ENCODE data around the gene SHKBP1. TPM values are rescaled to one million over a fixed set of nuclear protein-coding genes. Genes with fewer than 3 reads are reported as not detected.

SHKBP1 gene
- total and polyA plus RNA-seq, 4 donors, result 10.1 to 22.9 (median 15.4) TPM

DNA sequence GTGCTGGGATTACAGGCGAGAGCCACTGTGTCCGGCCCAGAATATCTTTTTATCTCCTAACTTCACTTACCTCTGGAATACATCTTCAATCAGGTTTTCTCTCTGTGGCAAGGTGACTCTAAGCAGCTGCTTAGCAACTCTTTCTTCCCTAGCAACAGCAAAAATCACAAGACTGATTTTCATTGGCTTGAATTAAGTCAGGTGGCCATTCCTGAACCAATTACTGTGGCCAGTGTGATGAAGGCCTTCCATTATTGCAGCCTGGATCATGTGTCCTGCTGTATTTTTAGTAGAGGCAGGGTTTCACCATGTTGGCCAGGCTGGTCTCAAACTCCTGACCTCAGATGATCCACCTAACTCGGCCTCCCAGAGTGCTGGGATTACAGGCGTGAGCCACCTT is 15.5 kb downstream of the SHKBP1 start:
- Histone ChIP-seq H3K9ac (ENCODE audit: low read depth in 1 of 2, low read length in 2 of 2) (no peak overlapping the region), H3K4me1 (ENCODE audit: control insufficient read depth in 4 of 4, insufficient read depth in 4 of 4, low read length in 3 of 4) (peaks cover 0 to 4% (median 3%) of the 10 kb centered on the region in 4 donors), H3K9me3 (ENCODE audit: control insufficient read depth in 4 of 4, low read length in 3 of 4) (no peaks in the 10 kb centered on the region), H3K27ac (ENCODE audit: low read depth in 1 of 2, low read length in 2 of 2) (no peak overlapping the region), H3K36me3 (ENCODE audit: control insufficient read depth in 4 of 4, insufficient read depth in 3 of 4, low read depth in 1 of 4, low read length in 3 of 4) (peaks cover 0 to 5% (median 1%) of the 10 kb centered on the region in 4 donors), H3K4me3 (ENCODE audit: low read depth in 1 of 3, low read length in 3 of 3) (no peak overlapping the region), H3K27me3 (ENCODE audit: control insufficient read depth in 4 of 4, insufficient read depth in 4 of 4, low read length in 3 of 4) (peaks cover 0 to 3% (median under 1%) of the 10 kb centered on the region in 4 donors)
- whole genome bisulfite sequencing, result 94% methylated on average over 4 of the region's 4 CpGs
- no peak for TF ChIP-seq FOXA1 (IDR thresholded peaks at IDR 0.05)
- TF ChIP-seq RAD21 (IDR thresholded peaks at IDR 0.05), result no peak
- TF ChIP-seq RXRA (IDR thresholded peaks at IDR 0.05), result no peak
- TF ChIP-seq HNF4A (conservative IDR thresholded peaks at IDR 0.05), result no peak
- TF ChIP-seq, protein P1, sequence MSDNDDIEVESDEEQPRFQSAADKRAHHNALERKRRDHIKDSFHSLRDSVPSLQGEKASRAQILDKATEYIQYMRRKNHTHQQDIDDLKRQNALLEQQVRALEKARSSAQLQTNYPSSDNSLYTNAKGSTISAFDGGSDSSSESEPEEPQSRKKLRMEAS (IDR thresholded peaks at IDR 0.05), result no peak
- TF ChIP-seq, protein P2, sequence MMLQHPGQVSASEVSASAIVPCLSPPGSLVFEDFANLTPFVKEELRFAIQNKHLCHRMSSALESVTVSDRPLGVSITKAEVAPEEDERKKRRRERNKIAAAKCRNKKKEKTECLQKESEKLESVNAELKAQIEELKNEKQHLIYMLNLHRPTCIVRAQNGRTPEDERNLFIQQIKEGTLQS (IDR thresholded peaks at IDR 0.05), result no peak
- TF ChIP-seq, protein P3, sequence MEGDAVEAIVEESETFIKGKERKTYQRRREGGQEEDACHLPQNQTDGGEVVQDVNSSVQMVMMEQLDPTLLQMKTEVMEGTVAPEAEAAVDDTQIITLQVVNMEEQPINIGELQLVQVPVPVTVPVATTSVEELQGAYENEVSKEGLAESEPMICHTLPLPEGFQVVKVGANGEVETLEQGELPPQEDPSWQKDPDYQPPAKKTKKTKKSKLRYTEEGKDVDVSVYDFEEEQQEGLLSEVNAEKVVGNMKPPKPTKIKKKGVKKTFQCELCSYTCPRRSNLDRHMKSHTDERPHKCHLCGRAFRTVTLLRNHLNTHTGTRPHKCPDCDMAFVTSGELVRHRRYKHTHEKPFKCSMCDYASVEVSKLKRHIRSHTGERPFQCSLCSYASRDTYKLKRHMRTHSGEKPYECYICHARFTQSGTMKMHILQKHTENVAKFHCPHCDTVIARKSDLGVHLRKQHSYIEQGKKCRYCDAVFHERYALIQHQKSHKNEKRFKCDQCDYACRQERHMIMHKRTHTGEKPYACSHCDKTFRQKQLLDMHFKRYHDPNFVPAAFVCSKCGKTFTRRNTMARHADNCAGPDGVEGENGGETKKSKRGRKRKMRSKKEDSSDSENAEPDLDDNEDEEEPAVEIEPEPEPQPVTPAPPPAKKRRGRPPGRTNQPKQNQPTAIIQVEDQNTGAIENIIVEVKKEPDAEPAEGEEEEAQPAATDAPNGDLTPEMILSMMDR (IDR thresholded peaks at IDR 0.05; ENCODE audit: low read depth, low read length, missing input control), result no peak
- TF ChIP-seq HNF4G (IDR thresholded peaks at IDR 0.05), result no peak
- TF ChIP-seq, protein P4, sequence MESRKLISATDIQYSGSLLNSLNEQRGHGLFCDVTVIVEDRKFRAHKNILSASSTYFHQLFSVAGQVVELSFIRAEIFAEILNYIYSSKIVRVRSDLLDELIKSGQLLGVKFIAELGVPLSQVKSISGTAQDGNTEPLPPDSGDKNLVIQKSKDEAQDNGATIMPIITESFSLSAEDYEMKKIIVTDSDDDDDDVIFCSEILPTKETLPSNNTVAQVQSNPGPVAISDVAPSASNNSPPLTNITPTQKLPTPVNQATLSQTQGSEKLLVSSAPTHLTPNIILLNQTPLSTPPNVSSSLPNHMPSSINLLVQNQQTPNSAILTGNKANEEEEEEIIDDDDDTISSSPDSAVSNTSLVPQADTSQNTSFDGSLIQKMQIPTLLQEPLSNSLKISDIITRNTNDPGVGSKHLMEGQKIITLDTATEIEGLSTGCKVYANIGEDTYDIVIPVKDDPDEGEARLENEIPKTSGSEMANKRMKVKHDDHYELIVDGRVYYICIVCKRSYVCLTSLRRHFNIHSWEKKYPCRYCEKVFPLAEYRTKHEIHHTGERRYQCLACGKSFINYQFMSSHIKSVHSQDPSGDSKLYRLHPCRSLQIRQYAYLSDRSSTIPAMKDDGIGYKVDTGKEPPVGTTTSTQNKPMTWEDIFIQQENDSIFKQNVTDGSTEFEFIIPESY (IDR thresholded peaks at IDR 0.05), result no peak
- no peak for TF ChIP-seq SP1 (IDR thresholded peaks at IDR 0.05)
- no peak for TF ChIP-seq JUND (IDR thresholded peaks at IDR 0.05)
- TF ChIP-seq TAF1 (conservative IDR thresholded peaks at IDR 0.05), result no peak
- no peak for TF ChIP-seq YY1 (IDR thresholded peaks at IDR 0.05)
- TF ChIP-seq FOXA2 (IDR thresholded peaks at IDR 0.05), result no peak
- DNase-seq (ENCODE audit: low spot score), result no peak

DNA sequence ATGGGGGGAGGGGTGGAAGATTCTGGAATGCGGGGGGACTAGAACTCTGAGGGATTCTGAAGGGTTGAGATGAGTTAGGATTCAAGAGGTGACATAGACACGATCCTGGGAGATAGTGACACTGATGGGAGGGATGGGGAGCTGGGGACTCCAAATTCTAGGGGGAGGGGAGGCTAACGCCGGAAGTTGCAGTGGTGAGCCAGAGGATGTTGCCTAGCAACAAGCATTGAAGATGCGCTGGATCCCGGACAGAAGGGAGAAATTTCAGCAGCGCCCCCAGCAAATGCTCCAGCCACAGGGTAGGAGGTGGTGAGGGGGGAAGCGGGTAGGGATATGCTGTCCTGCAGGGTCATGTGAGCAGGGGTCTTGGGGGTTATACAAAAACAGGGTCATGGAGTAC is 17.6 kb downstream of the SHKBP1 start:
- Histone ChIP-seq H3K27me3 (ENCODE audit: control insufficient read depth in 4 of 4, insufficient read depth in 4 of 4, low read length in 3 of 4) (peaks cover 0 to 10% (median 3%) of the 10 kb centered on the region in 4 donors), H3K9me3 (ENCODE audit: control insufficient read depth in 4 of 4, low read length in 3 of 4) (no peaks in the 10 kb centered on the region), H3K36me3 (ENCODE audit: control insufficient read depth in 4 of 4, insufficient read depth in 3 of 4, low read depth in 1 of 4, low read length in 3 of 4) (no peaks in the 10 kb centered on the region), H3K4me1 (ENCODE audit: control insufficient read depth in 4 of 4, insufficient read depth in 4 of 4, low read length in 3 of 4) (peaks cover 0 to 14% (median 6%) of the 10 kb centered on the region in 4 donors), H3K4me3 (ENCODE audit: low read depth in 1 of 3, low read length in 3 of 3) (no peak overlapping the region), H3K9ac (ENCODE audit: low read depth in 1 of 2, low read length in 2 of 2) (no peak overlapping the region), H3K27ac (ENCODE audit: low read depth in 1 of 2, low read length in 2 of 2) (no peak overlapping the region)
- no peak for DNase-seq (ENCODE audit: low spot score)
- TF ChIP-seq HNF4A (conservative IDR thresholded peaks at IDR 0.05) (no peak), RAD21 (IDR thresholded peaks at IDR 0.05) (no peak), TAF1 (conservative IDR thresholded peaks at IDR 0.05) (no peak), FOXA2 (IDR thresholded peaks at IDR 0.05) (no peak), GABPA (IDR thresholded peaks at IDR 0.05 in 1 of 2, conservative IDR thresholded peaks at IDR 0.05 in 1 of 2) (no peak), YY1 (IDR thresholded peaks at IDR 0.05) (no peak), NR2F2 (IDR thresholded peaks at IDR 0.05) (no peak), RXRA (IDR thresholded peaks at IDR 0.05) (no peak), EGR1 (IDR thresholded peaks at IDR 0.05; ENCODE audit: low read depth in 2 of 2) (no peak), FOXA1 (IDR thresholded peaks at IDR 0.05) (no peak), HNF4G (IDR thresholded peaks at IDR 0.05) (no peak), JUND (IDR thresholded peaks at IDR 0.05) (no peak), SP1 (IDR thresholded peaks at IDR 0.05) (no peak)
- TF ChIP-seq, protein P2 (IDR thresholded peaks at IDR 0.05), result no peak
- TF ChIP-seq, protein P1 (IDR thresholded peaks at IDR 0.05), result no peak
- TF ChIP-seq, protein P3 (IDR thresholded peaks at IDR 0.05; ENCODE audit: low read depth, low read length, missing input control), result no peak
- TF ChIP-seq, protein P5, sequence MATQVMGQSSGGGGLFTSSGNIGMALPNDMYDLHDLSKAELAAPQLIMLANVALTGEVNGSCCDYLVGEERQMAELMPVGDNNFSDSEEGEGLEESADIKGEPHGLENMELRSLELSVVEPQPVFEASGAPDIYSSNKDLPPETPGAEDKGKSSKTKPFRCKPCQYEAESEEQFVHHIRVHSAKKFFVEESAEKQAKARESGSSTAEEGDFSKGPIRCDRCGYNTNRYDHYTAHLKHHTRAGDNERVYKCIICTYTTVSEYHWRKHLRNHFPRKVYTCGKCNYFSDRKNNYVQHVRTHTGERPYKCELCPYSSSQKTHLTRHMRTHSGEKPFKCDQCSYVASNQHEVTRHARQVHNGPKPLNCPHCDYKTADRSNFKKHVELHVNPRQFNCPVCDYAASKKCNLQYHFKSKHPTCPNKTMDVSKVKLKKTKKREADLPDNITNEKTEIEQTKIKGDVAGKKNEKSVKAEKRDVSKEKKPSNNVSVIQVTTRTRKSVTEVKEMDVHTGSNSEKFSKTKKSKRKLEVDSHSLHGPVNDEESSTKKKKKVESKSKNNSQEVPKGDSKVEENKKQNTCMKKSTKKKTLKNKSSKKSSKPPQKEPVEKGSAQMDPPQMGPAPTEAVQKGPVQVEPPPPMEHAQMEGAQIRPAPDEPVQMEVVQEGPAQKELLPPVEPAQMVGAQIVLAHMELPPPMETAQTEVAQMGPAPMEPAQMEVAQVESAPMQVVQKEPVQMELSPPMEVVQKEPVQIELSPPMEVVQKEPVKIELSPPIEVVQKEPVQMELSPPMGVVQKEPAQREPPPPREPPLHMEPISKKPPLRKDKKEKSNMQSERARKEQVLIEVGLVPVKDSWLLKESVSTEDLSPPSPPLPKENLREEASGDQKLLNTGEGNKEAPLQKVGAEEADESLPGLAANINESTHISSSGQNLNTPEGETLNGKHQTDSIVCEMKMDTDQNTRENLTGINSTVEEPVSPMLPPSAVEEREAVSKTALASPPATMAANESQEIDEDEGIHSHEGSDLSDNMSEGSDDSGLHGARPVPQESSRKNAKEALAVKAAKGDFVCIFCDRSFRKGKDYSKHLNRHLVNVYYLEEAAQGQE (IDR thresholded peaks at IDR 0.05), result no peak
- TF ChIP-seq, protein P4 (IDR thresholded peaks at IDR 0.05), result no peak
- 28% methylated on average over 8 of the region's 8 CpGs for whole genome bisulfite sequencing
